AG09309 (cell line): ENCODE results near the gene ACHE.
"Not testable (repeated sequence)": the region's sequence is repeated elsewhere in the genome, so short reads cannot be mapped to it uniquely, and the experiment has no call there.

Experiments used
- DNase-seq: peaks from one replicate; pipeline ENCODE4 v3.0.0-alpha.2; 2010; ENCODE audit warnings: low read depth
- H3K4me3 ChIP-seq: 2 replicates; pipeline ENCODE4 v1.5.1; 2011; ENCODE audit warnings: mild to moderate bottlenecking, low read depth, low read length, moderate library complexity; ENCODE audit not compliant: control insufficient read depth
- TF ChIP-seq, protein P1 (sequence below): IDR thresholded peaks from 2 replicates; pipeline ENCODE4 v1.5.1; 2011; ENCODE audit warnings: mild to moderate bottlenecking, low read depth, low read length, inconsistent platforms; ENCODE audit not compliant: insufficient read depth, control insufficient read depth; ENCODE audit errors: missing control alignments

Gene ACHE

GRCh38 chr7:100895701-100895955 lies at the start of gene ACHE:
Gene ACHE, minus strand, starts transcription at chr7:100895888. Its CDS starts 1,656 bp downstream, at chr7:100894232.
- DNase-seq = no peak
- TF ChIP-seq, protein P1, sequence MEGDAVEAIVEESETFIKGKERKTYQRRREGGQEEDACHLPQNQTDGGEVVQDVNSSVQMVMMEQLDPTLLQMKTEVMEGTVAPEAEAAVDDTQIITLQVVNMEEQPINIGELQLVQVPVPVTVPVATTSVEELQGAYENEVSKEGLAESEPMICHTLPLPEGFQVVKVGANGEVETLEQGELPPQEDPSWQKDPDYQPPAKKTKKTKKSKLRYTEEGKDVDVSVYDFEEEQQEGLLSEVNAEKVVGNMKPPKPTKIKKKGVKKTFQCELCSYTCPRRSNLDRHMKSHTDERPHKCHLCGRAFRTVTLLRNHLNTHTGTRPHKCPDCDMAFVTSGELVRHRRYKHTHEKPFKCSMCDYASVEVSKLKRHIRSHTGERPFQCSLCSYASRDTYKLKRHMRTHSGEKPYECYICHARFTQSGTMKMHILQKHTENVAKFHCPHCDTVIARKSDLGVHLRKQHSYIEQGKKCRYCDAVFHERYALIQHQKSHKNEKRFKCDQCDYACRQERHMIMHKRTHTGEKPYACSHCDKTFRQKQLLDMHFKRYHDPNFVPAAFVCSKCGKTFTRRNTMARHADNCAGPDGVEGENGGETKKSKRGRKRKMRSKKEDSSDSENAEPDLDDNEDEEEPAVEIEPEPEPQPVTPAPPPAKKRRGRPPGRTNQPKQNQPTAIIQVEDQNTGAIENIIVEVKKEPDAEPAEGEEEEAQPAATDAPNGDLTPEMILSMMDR = no peak
- H3K4me3 ChIP-seq = peak within 1 kb of the TSS; percentile 49

GRCh38 chr7:100944138-100944537 lies 48.5 kb upstream of the ACHE start:
- no peak overlapping the region for H3K4me3 ChIP-seq
- DNase-seq = no peak
- TF ChIP-seq, protein P1 = no peak

DNA sequence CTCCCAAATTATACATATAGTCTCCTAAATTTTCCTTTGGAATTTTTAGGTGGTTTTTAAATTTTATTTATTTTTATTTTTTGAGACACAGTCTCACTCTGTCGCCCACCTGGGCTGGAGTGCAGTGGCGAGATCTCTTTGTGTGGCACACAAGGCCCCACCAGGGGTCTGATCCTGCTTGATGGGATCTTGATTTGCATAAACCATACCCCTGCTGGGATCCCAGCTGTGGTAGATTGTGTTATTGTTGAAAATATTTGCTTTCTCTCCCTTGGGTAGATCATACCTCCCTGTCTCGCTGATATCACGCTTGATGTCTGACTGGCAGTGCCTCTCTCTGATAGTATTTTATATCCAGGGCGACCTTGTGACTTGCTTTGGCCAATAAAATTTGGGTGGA lies 48.0 kb upstream of the ACHE start:
- DNase-seq = no peak
- TF ChIP-seq, protein P1 = no peak
- no peak overlapping the region for H3K4me3 ChIP-seq

GRCh38 chr7:100942045-100942774 lies 46.5 kb upstream of the ACHE start:
- peak; percentile 40 for DNase-seq
- no peak overlapping the region for H3K4me3 ChIP-seq
- TF ChIP-seq, protein P1 = no peak

DNA sequence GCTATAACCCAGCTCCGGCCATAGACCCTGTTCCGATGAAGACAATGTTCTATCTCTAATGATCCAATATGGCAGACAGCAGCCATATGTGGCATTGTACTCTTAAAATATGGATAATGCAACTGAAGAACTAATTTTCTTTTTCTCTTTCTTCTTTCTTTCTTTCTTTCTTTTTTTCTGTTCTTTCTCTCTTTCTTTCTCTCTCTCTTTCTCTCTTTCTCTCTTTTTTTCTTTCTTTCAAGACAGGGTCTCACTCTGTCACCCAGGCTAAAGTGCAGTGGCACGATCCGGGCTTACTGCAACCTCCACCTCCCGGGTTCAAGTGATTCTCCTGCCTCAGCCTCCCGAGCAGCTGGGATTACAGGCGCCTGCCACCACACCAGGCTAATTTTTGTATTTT lies 40.5 kb upstream of the ACHE start:
- not testable (repeated sequence) for H3K4me3 ChIP-seq

GRCh38 chr7:100935381-100935780 lies 39.7 kb upstream of the ACHE start:
- H3K4me3 ChIP-seq, DNase-seq: not testable (repeated sequence)

More for the DNA sequence above, 40.5 kb upstream of the ACHE start:
- DNase-seq = not testable (repeated sequence)

DNA sequence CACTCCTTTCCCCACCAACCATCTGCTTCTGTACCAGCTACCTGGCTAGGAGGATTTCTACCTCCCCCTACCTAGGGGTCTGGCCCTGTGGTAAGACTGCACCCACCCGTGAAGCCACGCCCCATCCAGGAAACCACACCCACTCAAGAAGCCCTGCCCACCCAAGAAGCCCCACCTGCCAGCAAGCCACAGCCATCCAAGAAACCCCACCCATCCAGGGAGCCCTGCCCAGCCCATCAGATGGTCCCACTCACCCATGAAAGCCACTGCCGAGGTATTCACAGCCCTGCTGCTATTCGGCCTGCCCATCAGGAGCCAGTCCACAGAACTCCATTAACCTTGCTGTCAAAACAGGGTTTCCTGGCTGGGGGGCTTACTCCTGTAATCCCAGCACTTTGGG lies 38.0 kb upstream of the ACHE start:
- no peak overlapping the region for H3K4me3 ChIP-seq
- DNase-seq = no peak
- TF ChIP-seq, protein P1 = no peak

DNA sequence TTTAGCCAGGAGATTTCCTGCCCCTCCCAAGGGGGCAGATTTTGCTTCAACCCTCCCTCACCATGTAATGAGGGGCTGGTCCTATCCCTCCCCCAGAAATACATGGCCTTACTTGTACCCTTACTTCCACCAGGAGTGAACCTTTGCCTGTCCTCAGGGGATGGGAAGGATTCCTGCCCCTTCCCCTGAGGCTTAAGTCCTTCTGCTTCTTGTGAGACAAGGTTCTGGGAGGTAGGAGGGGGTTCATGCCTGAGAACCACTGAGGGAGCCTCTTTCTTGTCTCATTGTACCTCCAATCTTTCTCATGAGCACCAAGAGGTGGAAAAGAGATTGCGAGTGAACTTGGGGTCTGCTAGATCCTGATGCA lies 34.1 kb upstream of the ACHE start:
- no peak overlapping the region for H3K4me3 ChIP-seq
- no peak for DNase-seq
- TF ChIP-seq, protein P1 = no peak

DNA sequence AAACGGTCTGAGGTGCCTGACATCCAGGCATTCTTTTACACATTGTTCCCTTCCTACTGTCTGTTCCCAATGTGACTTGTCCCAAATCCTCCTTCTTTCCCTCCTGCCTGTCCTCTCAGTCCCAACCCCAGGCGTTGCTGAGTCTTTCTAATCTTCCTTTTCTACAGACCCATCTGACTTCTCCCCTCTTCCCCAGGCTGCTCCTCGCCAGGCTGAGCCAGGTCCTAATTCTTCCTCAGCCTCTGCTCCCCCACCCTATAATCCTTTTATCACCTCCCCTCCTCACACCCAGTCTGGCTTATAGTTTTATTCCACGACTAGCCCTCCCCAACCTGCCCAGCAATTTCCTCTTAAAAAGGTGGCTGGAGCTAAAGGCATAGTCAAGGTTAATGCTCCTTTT lies 27.9 kb upstream of the ACHE start:
- not testable (repeated sequence) for DNase-seq, H3K4me3 ChIP-seq
